Activated B cell treated with CpG ODN at 0.5 μM for 24 hours (primary cell): ENCODE data around the gene C16orf54. TPM values are rescaled to one million over a fixed set of nuclear protein-coding genes. Genes with fewer than 3 reads are reported as not detected.
"Not testable (repeated sequence)": the region's sequence is repeated elsewhere in the genome, so short reads cannot be mapped to it uniquely, and the experiment has no call there.

ENCODE experiments used
- ATAC-seq: fragments of 200-7000 bp; cut with Tn5 transposase; one replicate; pipeline ENCODE4 v1.10.0; 2021; ENCODE audit warnings: low read depth, mild to moderate bottlenecking, moderate library complexity
- CTCF ChIA-PET: fragments of 350-600 bp; sonication (Branson Sonifier 250); formaldehyde crosslinking; loops from one replicate; lab custom pipeline; 2021; ENCODE audit warnings: antibody characterized with exemption; lab: Charles Lee
- POLR2A ChIA-PET: fragments of 350-600 bp; sonication (Branson Sonifier 250); formaldehyde crosslinking; loops from one replicate; lab custom pipeline; 2021; ENCODE audit warnings: antibody characterized with exemption; lab: Charles Lee
- DNase-seq: peaks from one replicate; pipeline ENCODE4 v3.0.0; 2022
- H3K27ac Mint-ChIP-seq: one replicate; pipeline ENCODE4 v1.8.0; 2020; ENCODE audit warnings: mixed read lengths
- H3K27me3 Mint-ChIP-seq: one replicate; pipeline ENCODE4 v1.8.0; 2021; ENCODE audit warnings: mixed read lengths
- H3K36me3 Mint-ChIP-seq: one replicate; pipeline ENCODE4 v1.8.0; 2021; ENCODE audit warnings: low read depth, mixed read lengths
- H3K4me1 Mint-ChIP-seq: one replicate; pipeline ENCODE4 v1.8.0; 2021; ENCODE audit warnings: mixed read lengths
- H3K4me3 Mint-ChIP-seq: one replicate; pipeline ENCODE4 v1.8.0; 2020; ENCODE audit warnings: mild to moderate bottlenecking, mixed read lengths
- H3K9me3 Mint-ChIP-seq: one replicate; pipeline ENCODE4 v1.8.0; 2020; ENCODE audit warnings: mixed read lengths
- CTCF ChIP-seq: fragments of 200-600 bp; IDR thresholded peaks from one replicate; pipeline ENCODE4 v1.8.0; 2022; ENCODE audit warnings: antibody characterized with exemption, mild to moderate bottlenecking
- intact Hi-C: fragments of 100-400 bp; cut with micrococcal nuclease; formaldehyde crosslinking; loops from one replicate; pipeline ENCODE4 v1.15.1; 2024
- total RNA-seq: library from RNA; stranded (reverse); gene quantifications from 2 replicates; pipeline ENCODE4 v1.2.3, GENCODE V29; 2022

Gene C16orf54
- total RNA-seq, 1 donor from 2014 or later, result 22.5 TPM

GRCh38 chr16:29738514-29738913 is 7.3 kb downstream of the C16orf54 start:
- Mint-ChIP-seq H3K27me3 (no peaks in the 10 kb centered on the region), H3K36me3 (peaks cover 31% of the 10 kb centered on the region), H3K4me1 (peaks cover 70% of the 10 kb centered on the region), H3K27ac (peak overlapping the region; percentile 85), H3K4me3 (peak overlapping the region; percentile 56), H3K9me3 (no peaks in the 10 kb centered on the region)
- ATAC-seq, result peak; percentile 91
- CTCF ChIA-PET, result interaction anchor here (0.7 to 1.4 kb wide), 5 partner anchors 9 to 77 kb away, joined by 3 to 5 read pairs (median 4); partner anchors contain the start of gene PAGR1
- no peak for TF ChIP-seq CTCF
- POLR2A ChIA-PET, result interaction anchor here (0.6 to 1.8 kb wide), 8 partner anchors 9 to 1441 kb away, joined by 3 to 10 read pairs (median 6); partner anchors contain the start of genes FUS and PAGR1
- no peak for DNase-seq
- intact Hi-C loops, result no loop called here

- ATAC-seq (no peak), DNase-seq (no peak)
- Mint-ChIP-seq H3K36me3 (peaks cover 25% of the 10 kb centered on the region), H3K27me3 (no peaks in the 10 kb centered on the region), H3K27ac (peak overlapping the region; percentile 85), H3K4me1 (peaks cover 64% of the 10 kb centered on the region), H3K9me3 (no peaks in the 10 kb centered on the region), H3K4me3 (no peak overlapping the region)
- no peak for TF ChIP-seq CTCF
- intact Hi-C loops, result no loop called here
- POLR2A ChIA-PET, result interaction anchor here (0.9 kb wide), 1 partner anchor 52 kb away, joined by 4 read pairs; no protein-coding TSS in a partner anchor
- CTCF ChIA-PET, result interaction anchor here (0.9 kb wide), 2 partner anchors 8 to 111 kb away, joined by 3 to 4 read pairs; no protein-coding TSS in a partner anchor
Measured at GRCh38 chr16:29737713-29738112, 8.1 kb downstream of the C16orf54 start.

- ChIA-PET CTCF (no interaction called here), POLR2A (interaction anchor here (0.9 kb wide), 1 partner anchor 53 kb away, joined by 4 read pairs; no protein-coding TSS in a partner anchor)
- TF ChIP-seq CTCF, result no peak
- Mint-ChIP-seq H3K4me1 (peaks cover 64% of the 10 kb centered on the region), H3K27ac (no peak overlapping the region), H3K36me3 (peaks cover 16% of the 10 kb centered on the region), H3K9me3 (peaks cover 2% of the 10 kb centered on the region), H3K27me3 (no peaks in the 10 kb centered on the region), H3K4me3 (no peak overlapping the region)
- ATAC-seq, result no peak
- intact Hi-C loops, result no loop called here
- DNase-seq, result no peak
Measured at GRCh38 chr16:29736764-29737163, 9.0 kb downstream of the C16orf54 start.

GRCh38 chr16:29736112-29736511 is 9.7 kb downstream of the C16orf54 start:
- Mint-ChIP-seq H3K27me3 (no peaks in the 10 kb centered on the region), H3K9me3 (peaks cover 2% of the 10 kb centered on the region), H3K4me1 (peaks cover 64% of the 10 kb centered on the region), H3K4me3 (no peak overlapping the region), H3K36me3 (peaks cover 11% of the 10 kb centered on the region), H3K27ac (no peak overlapping the region)
- no peak for TF ChIP-seq CTCF
- DNase-seq (no peak), ATAC-seq (no peak)
- CTCF ChIA-PET, result no interaction called here
- intact Hi-C loops, result no loop called here
- POLR2A ChIA-PET, result no interaction called here

- Mint-ChIP-seq H3K27me3 (no peaks in the 10 kb centered on the region), H3K4me1 (peaks cover 59% of the 10 kb centered on the region), H3K4me3 (no peak overlapping the region), H3K36me3 (peaks cover under 1% of the 10 kb centered on the region), H3K27ac (no peak overlapping the region), H3K9me3 (peaks cover 2% of the 10 kb centered on the region)
- TF ChIP-seq CTCF, result no peak
- intact Hi-C loops, result loop anchor here (5.0 kb wide), 1 partner anchor 58 kb away; the partner anchor contains the start of gene KIF22
- POLR2A ChIA-PET, result interaction anchor here (0.9 kb wide), 1 partner anchor 80 kb away, joined by 4 read pairs; no protein-coding TSS in a partner anchor
- no peak for DNase-seq
- CTCF ChIA-PET, result no interaction called here
- ATAC-seq, result no peak
Measured at GRCh38 chr16:29734786-29735185, 11.0 kb downstream of the C16orf54 start.

GRCh38 chr16:29731768-29732601 is 13.8 kb downstream of the C16orf54 start:
- peak; percentile 59 for ATAC-seq
- DNase-seq, H3K36me3 Mint-ChIP-seq, H3K27me3 Mint-ChIP-seq, H3K9me3 Mint-ChIP-seq: not testable (repeated sequence)
- Mint-ChIP-seq H3K4me3 (peak overlapping the region; percentile 55), H3K27ac (peak overlapping the region; percentile 74), H3K4me1 (peaks cover 39% of the 10 kb centered on the region)
- intact Hi-C loops, result loop anchor here (5.0 kb wide), 1 partner anchor 60 kb away; the partner anchor contains the start of gene KIF22
- ChIA-PET POLR2A (interaction anchor here (0.6 to 2.7 kb wide), 13 partner anchors 11 to 918 kb away, joined by 3 to 10 read pairs (median 4); partner anchors contain the start of genes KIF22 and MVP), CTCF (interaction anchor here (0.7 to 1.3 kb wide), 2 partner anchors 31 to 333 kb away, joined by 4 to 5 read pairs; partner anchors contain the start of gene ALDOA)
